Type B pancreatic cell (in vitro differentiated cells): ENCODE measurements around the gene SPART. TPM values are rescaled to one million over a fixed set of nuclear protein-coding genes. Genes with fewer than 3 reads are reported as not detected.

ENCODE experiments used
- DNase-seq: peaks from one replicate; pipeline ENCODE4 v3.0.0; 2021; ENCODE audit warnings: mixed read lengths; ENCODE audit not compliant: unreplicated experiment; ENCODE audit errors: extremely low spot score
- H3K27ac Mint-ChIP-seq: 2 replicates; pipeline ENCODE4 v1.8.0; 2021; ENCODE audit warnings: mild to moderate bottlenecking, mixed read lengths
- H3K27me3 Mint-ChIP-seq: 2 replicates; pipeline ENCODE4 v1.8.0; 2021; ENCODE audit warnings: mixed read lengths
- H3K36me3 Mint-ChIP-seq: 2 replicates; pipeline ENCODE4 v1.8.0; 2021; ENCODE audit warnings: mixed read lengths
- H3K4me1 Mint-ChIP-seq: one replicate; pipeline ENCODE4 v1.8.0; 2021; ENCODE audit warnings: mixed read lengths; ENCODE audit not compliant: unreplicated experiment
- H3K4me3 Mint-ChIP-seq: 2 replicates; pipeline ENCODE4 v1.8.0; 2021; ENCODE audit warnings: mild to moderate bottlenecking, mixed read lengths
- H3K9me3 Mint-ChIP-seq: 2 replicates; pipeline ENCODE4 v1.8.0; 2021; ENCODE audit warnings: mixed read lengths
- total RNA-seq: library from RNA; stranded (reverse); gene quantifications from 2 replicates; pipeline ENCODE4 v1.2.1, GENCODE V29; 2021; ENCODE audit warnings: low replicate concordance
- TF ChIP-seq, protein P1 (sequence below): fragments of 200-600 bp; sonication (generic); conservative IDR thresholded peaks from 2 replicates; pipeline ENCODE4 v1.5.0; 2021; ENCODE audit warnings: antibody characterized with exemption, mild to moderate bottlenecking

Gene SPART
- total RNA-seq, 1 donor from 2014 or later = 67.6 TPM

DNA sequence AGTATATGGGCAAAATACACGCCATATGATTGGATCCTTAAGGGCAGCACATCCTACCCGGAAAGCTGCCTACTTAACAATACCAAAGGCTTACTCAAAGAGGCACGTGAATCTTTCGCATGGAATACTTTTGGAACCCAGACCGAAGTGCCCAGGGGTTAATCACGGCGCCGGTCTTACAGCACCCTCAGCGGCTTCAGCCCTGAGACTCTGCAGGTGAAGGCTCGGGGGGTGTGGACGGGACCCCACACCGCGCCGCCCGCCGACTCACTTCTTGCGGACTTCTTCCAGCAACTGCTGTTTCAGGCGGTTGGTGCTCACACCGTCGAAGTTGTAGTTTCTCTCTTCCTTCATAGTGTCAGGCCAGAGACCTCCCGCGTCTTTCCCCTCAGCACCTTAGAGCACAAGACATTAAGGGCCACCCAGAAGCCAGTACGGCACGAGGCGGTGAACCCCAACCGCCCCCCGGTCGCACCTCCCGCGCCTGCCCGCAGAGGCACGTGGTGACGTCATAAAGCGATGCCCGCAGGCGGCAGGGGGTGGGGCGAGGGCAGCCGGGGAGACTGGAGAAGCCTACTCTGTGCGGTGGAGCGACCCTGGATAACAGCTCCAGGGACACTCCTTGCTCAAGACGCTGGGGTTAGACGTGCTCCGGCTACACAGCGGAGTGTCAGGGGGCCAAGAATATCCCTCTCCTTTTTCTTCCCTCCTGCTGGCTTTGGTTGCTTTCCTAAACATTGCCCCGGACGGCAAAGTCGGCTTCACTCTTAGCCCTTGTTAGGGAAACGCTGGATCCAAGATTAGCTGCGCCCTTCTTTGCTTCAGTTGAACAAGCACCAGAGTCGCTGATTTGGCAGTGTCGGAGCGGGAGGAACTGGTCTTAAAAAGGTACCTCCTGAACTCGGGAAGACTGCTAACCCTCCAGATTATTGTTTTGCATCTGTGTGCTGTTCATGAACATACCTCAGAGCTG, 48.5 kb downstream of the SPART start, which contains the start of gene CCDC169:
Gene CCDC169, minus strand, starts transcription at position 449 of the 973 bp plus-strand sequence. Its CDS starts 95 bp downstream, at position 354.
- peaks cover 15% of the 10 kb centered on the region for H3K4me1 Mint-ChIP-seq
- peak within 1 kb of the TSS; percentile 87 for H3K27ac Mint-ChIP-seq
- H3K4me3 Mint-ChIP-seq = peak within 1 kb of the TSS; percentile 94
- peak; percentile 78 for DNase-seq
- no peaks in the 10 kb centered on the region for H3K27me3 Mint-ChIP-seq
- peaks cover 6% of the 10 kb centered on the region for H3K9me3 Mint-ChIP-seq
- TF ChIP-seq, protein P1, sequence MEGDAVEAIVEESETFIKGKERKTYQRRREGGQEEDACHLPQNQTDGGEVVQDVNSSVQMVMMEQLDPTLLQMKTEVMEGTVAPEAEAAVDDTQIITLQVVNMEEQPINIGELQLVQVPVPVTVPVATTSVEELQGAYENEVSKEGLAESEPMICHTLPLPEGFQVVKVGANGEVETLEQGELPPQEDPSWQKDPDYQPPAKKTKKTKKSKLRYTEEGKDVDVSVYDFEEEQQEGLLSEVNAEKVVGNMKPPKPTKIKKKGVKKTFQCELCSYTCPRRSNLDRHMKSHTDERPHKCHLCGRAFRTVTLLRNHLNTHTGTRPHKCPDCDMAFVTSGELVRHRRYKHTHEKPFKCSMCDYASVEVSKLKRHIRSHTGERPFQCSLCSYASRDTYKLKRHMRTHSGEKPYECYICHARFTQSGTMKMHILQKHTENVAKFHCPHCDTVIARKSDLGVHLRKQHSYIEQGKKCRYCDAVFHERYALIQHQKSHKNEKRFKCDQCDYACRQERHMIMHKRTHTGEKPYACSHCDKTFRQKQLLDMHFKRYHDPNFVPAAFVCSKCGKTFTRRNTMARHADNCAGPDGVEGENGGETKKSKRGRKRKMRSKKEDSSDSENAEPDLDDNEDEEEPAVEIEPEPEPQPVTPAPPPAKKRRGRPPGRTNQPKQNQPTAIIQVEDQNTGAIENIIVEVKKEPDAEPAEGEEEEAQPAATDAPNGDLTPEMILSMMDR = no peak
- peaks cover 20% of the 10 kb centered on the region for H3K36me3 Mint-ChIP-seq

DNA sequence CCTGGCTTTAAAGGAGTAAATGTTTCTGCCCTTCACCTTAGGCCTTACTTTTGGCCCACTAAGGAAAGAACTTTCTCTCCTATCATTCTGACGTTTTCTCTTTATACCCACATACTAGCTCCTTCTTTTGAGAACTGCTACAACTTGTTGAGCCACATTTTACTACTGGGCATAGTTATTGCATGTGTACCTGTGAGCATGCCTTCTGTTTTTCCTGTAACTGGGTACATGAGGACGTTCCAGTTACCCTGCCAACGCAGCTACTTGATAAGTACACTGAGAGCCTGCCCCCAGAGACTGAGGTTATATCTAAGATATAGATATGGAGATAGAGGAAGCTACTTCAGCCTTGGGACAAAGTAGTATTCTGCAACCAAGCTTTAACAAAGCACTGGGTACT, 52.1 kb downstream of the SPART start:
- Mint-ChIP-seq H3K4me1 (peaks cover 10% of the 10 kb centered on the region), H3K4me3 (no peak overlapping the region), H3K36me3 (no peaks in the 10 kb centered on the region), H3K27ac (no peak overlapping the region), H3K27me3 (no peaks in the 10 kb centered on the region), H3K9me3 (peaks cover 4% of the 10 kb centered on the region)
- DNase-seq = no peak
- TF ChIP-seq, protein P1 = no peak

DNA sequence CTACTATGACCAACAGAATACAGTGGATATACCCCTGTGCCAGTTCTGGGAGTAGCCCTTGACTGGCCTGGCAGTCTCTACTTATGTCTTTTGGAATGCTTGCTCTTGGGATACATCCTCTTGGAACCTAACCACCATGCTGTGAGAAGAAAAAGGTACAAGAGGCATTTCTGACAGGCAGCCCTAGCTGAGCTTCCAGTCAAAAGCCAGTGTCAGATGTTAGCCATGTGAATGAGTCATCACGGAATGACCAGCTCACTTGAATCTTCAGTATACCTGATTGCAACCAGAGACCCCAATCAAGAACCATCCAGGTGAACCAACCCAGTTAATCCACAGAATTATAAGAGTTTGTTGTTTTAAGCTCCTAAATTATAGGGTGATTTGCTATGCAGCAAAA, 52.7 kb downstream of the SPART start:
- Mint-ChIP-seq H3K36me3 (no peaks in the 10 kb centered on the region), H3K27me3 (no peaks in the 10 kb centered on the region), H3K27ac (no peak overlapping the region), H3K9me3 (peaks cover 4% of the 10 kb centered on the region), H3K4me1 (peaks cover 6% of the 10 kb centered on the region), H3K4me3 (no peak overlapping the region)
- no peak for DNase-seq
- TF ChIP-seq, protein P1 = no peak

DNA sequence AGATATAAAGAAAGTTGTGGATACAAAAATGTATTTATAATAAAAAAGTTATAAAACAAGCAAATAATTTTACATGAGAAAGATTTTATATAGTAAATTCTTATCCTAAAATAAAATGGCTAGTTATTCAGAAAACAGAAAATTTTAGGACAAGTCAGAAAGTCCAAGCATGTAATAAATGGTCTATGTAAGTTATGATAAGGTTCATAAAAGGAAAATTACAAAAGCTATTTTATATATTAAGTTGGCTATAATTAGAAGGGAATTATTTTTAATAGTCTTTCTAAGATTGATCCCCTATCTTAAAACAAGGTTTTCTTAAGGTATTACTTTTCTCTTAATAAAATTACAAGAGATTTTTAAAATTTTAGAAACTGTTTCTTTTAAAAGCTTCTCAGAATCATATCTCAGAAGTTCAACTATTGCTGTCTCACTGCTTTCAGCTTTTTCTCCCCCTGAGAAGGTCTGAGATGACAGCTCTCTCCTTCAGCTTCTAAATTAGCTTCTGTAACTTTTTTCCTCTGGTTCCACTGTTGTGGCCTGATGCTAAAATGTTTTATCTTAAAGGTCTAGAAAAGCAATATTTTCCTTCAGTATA, 57.3 kb downstream of the SPART start:
- Mint-ChIP-seq H3K4me3 (no peak overlapping the region), H3K27me3 (peaks cover 3% of the 10 kb centered on the region), H3K27ac (no peak overlapping the region), H3K36me3 (no peaks in the 10 kb centered on the region), H3K4me1 (no peaks in the 10 kb centered on the region), H3K9me3 (peaks cover 4% of the 10 kb centered on the region)
- no peak for DNase-seq
- TF ChIP-seq, protein P1 = no peak

DNA sequence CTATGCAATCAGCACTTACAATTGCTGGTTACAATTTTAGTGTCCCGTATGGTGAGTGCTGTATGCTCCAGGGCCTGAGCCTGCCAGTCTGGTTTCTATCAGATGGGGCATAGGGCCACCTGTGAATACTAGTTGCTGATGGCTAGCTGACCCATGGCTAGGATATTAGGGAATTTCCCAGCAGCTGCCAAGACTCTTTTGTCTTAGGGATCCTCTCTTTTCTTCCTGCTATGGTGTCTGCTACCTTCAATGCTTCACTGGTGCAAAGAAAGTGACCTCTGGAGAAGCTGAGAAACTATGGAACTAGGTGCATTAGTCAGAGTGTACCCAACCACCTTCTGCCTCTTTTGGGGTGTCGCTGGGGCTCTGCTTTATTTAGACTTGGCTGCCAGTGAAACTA, 60.2 kb downstream of the SPART start:
- Mint-ChIP-seq H3K27ac (no peak overlapping the region), H3K27me3 (peaks cover 3% of the 10 kb centered on the region), H3K36me3 (no peaks in the 10 kb centered on the region), H3K4me3 (no peak overlapping the region), H3K9me3 (no peaks in the 10 kb centered on the region), H3K4me1 (no peaks in the 10 kb centered on the region)
- DNase-seq = no peak
- TF ChIP-seq, protein P1 = no peak
